BE2C (cell line): Measurements from ENCODE around the gene SGMS1.
"Not testable (repeated sequence)": the region's sequence is repeated elsewhere in the genome, so short reads cannot be mapped to it uniquely, and the experiment has no call there.

Experiments used
- DNase-seq: peaks from one replicate; pipeline ENCODE4 v3.0.0-alpha.2; 2020
- H3K27me3 ChIP-seq: fragments of 250-450 bp; sonication (Bioruptor Pico); 2 replicates; pipeline ENCODE4 v1.5.1; 2020; ENCODE audit warnings: mild to moderate bottlenecking
- H3K36me3 ChIP-seq: fragments of 250-450 bp; sonication (Bioruptor Pico); 2 replicates; pipeline ENCODE4 v1.5.1; 2020; ENCODE audit warnings: mild to moderate bottlenecking
- H3K4me1 ChIP-seq: fragments of 250-450 bp; sonication (Bioruptor Pico); 2 replicates; pipeline ENCODE4 v1.5.1; 2020
- H3K4me3 ChIP-seq: 2 replicates; pipeline ENCODE4 v1.5.1; 2011; ENCODE audit warnings: low read depth, low read length
- H3K9me3 ChIP-seq: fragments of 250-450 bp; sonication (Bioruptor Pico); 2 replicates; pipeline ENCODE4 v1.5.1; 2020
- TF ChIP-seq, protein P1 (sequence below): IDR thresholded peaks from 2 replicates; pipeline ENCODE4 v1.5.1; 2012; ENCODE audit warnings: mild to moderate bottlenecking, low read depth, low read length

Gene SGMS1

DNA sequence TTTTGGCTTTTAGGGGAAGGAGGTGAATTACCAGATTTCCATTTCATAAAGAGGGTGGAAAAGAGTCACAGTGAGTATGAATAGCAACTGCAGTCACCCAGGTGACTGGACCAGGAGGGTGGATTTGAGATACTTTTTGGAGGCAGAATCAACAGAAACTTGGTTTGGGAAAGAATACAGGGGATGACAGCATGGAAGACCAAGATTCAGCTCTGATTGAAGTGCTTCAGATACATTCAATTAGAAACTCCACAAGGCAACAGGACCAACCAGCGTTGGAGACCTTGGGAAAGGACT is 83.0 kb downstream of the SGMS1 start:
- no peak for DNase-seq
- no peaks in the 10 kb centered on the region for H3K27me3 ChIP-seq
- H3K4me1 ChIP-seq, result no peaks in the 10 kb centered on the region
- no peaks in the 10 kb centered on the region for H3K9me3 ChIP-seq
- H3K4me3 ChIP-seq, result no peak overlapping the region
- no peaks in the 10 kb centered on the region for H3K36me3 ChIP-seq
- TF ChIP-seq, protein P1, sequence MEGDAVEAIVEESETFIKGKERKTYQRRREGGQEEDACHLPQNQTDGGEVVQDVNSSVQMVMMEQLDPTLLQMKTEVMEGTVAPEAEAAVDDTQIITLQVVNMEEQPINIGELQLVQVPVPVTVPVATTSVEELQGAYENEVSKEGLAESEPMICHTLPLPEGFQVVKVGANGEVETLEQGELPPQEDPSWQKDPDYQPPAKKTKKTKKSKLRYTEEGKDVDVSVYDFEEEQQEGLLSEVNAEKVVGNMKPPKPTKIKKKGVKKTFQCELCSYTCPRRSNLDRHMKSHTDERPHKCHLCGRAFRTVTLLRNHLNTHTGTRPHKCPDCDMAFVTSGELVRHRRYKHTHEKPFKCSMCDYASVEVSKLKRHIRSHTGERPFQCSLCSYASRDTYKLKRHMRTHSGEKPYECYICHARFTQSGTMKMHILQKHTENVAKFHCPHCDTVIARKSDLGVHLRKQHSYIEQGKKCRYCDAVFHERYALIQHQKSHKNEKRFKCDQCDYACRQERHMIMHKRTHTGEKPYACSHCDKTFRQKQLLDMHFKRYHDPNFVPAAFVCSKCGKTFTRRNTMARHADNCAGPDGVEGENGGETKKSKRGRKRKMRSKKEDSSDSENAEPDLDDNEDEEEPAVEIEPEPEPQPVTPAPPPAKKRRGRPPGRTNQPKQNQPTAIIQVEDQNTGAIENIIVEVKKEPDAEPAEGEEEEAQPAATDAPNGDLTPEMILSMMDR, result no peak

DNA sequence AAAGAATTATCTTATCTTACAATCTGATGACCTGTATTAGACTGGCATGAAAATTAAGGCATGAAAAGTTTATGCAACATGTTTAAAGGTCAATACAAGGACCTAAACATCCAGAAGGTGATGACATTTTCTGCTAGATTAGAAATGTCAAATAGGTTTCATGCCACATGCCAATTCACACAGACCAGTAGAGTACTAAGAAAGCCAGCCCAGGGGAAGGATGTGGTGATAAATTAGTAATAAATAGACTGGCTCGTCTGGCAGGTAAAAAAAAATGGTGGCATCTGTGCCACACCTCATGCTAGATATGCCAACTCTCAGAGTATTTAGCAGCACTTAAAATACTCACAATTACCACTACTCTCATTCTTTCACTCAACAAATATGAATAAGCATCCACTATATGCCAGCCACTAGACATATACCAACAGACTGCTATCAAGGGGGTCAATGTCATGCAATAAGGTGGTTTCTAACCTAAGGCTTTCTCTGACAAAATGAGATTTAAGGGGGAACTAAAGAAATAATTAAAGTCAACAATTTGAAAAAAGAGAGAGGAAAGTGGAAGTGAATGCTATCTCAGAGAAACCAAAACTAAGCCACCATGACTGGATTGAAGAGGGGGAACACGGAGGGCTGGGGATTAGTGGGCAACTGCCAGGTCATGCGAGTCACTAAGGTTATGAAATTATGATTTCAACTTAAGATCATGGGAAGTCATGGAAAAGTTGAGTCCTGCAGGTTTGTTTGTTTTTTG is 83.5 kb downstream of the SGMS1 start:
- no peak for DNase-seq
- Histone ChIP-seq H3K36me3 (no peaks in the 10 kb centered on the region), H3K27me3 (no peaks in the 10 kb centered on the region), H3K4me1 (no peaks in the 10 kb centered on the region), H3K4me3 (no peak overlapping the region), H3K9me3 (no peaks in the 10 kb centered on the region)
- TF ChIP-seq, protein P1, result no peak

DNA sequence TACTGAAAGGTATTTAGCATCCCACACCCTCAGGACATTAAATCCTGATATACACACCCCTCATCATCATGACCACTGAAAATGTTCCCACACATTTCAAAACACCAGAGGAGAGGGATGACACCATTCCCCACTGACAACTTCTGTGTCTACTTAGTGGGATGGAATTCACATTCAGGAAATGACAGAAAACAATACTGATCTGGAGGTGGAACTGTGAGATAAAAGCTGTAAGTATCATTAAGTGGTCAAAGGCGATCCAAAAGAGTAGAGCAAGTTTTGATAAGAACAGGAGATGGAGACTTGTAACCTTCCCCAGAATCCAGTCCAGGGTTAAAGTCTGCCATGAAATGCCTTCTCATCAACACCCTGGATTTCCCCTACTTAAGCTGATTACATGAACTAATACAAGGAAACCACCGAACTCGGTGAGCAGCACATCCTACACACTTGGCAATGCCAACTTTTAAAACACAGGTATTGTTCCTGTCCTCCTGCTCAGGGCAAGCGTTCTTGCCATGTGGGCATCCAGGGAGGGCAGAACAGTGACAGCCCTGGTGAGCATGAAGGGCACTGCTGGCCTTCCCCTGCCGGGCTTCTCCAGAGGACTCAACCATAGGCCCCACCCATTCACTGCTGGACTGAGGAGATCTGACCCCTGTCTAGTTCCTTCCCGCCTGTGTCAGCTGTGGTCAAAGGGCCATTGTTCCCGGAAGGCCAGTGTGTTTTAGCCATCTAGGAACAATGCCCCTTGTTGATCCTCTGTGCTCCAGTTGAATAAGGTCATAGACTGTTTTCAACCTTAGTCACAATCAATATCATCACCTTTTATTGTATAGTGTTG is 85.0 kb downstream of the SGMS1 start:
- no peak for DNase-seq

DNA sequence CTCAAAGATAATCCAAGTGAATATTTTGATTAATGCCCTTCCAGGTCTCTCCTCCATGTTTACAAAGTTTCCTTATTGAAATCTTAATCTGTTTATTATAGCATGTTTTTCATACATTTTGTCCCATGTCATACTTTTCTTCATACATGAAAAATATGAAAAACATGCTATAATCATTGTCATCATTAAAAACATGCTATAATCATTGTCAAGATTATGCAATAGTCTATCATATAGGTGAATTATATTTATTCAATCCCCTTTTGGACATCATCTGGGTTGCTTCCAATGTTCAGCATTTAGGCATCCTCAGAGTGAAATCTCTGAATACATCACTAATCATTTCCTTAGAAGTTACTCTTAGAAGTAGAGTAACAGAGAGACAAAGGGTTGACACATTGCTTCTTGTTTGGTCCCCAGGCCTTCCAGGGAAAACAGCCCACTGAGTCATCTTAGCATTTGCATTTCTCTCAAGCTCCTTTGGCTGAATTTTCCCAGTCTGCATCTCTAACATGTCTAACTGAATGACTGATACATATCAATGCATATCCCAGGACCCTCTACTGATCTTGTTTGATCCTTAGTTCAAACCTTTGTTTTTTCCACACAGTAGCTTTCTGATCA is 87.0 kb downstream of the SGMS1 start:
- Histone ChIP-seq H3K9me3 (no peaks in the 10 kb centered on the region), H3K27me3 (no peaks in the 10 kb centered on the region), H3K4me1 (no peaks in the 10 kb centered on the region), H3K36me3 (no peaks in the 10 kb centered on the region), H3K4me3 (no peak overlapping the region)
- TF ChIP-seq, protein P1, result no peak
- no peak for DNase-seq

More for the DNA sequence above, 85.0 kb downstream of the SGMS1 start:
- Histone ChIP-seq H3K9me3 (no peaks in the 10 kb centered on the region), H3K4me1 (no peaks in the 10 kb centered on the region), H3K27me3 (no peaks in the 10 kb centered on the region), H3K4me3 (no peak overlapping the region), H3K36me3 (no peaks in the 10 kb centered on the region)
- TF ChIP-seq, protein P1, result no peak

DNA sequence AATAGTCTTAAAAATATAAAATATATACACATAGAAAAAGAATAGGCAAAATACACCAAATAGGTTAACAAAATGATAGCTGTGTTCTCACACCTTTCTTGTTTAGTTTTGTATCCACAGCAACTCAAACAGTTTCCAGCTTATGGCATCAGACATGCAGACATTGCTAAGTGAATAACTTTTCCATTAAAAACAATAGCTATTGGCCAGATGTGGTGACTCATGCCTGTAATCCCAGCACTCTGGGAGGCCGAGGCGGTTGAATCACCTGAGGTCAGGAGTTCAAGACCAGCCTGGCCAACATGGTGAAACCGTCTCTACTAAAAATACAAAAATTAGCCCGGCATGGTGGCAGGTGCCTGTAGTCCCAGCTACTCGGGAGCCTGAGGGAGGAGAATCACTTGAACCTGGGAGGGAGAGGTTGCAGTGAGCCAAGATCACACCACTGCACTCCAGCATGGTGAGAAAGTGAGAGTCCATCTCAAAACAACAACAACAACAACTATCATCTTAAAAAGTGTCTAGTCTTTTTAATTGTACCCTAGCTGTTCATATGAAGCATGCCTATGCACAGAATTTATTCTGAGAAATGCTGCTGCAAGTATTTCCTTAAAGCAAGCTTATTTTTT is 88.9 kb downstream of the SGMS1 start:
- not testable (repeated sequence) for H3K4me3 ChIP-seq, DNase-seq, H3K4me1 ChIP-seq, H3K36me3 ChIP-seq, H3K9me3 ChIP-seq, H3K27me3 ChIP-seq

DNA sequence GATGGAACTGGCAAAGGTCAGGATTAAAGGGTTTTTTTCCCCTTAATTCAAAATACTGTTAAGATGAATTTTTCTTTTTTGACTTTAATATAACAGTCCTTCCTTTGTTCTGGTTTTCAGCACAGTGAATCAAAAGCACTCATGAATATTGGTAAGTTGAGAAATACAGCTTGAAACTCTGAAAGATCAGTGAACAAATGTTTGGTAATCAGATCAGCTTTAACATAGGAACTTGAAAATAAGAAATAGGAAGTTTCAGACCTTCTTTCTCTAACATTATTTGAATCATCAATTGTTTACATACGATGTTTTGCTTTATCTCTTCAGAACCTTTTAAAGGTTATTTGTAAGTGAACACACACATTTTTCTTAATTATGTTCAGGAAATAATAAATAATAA is 90.5 kb downstream of the SGMS1 start:
- Histone ChIP-seq H3K27me3 (no peaks in the 10 kb centered on the region), H3K4me1 (no peaks in the 10 kb centered on the region), H3K4me3 (no peak overlapping the region), H3K36me3 (no peaks in the 10 kb centered on the region), H3K9me3 (no peaks in the 10 kb centered on the region)
- no peak for DNase-seq
- TF ChIP-seq, protein P1, result no peak
